GM15510 (cell line): ENCODE data around the gene SPTSSA.
A peak's percentile ranks its signal among the peaks of the same experiment; 100 is the strongest.

Experiments used
- POLR2A ChIP-seq: IDR thresholded peaks from 3 replicates; pipeline ENCODE4 v1.6.1; 2011; ENCODE audit warnings: borderline replicate concordance; ENCODE audit not compliant: insufficient read length; ENCODE audit errors: extremely low read depth

The SPTSSA gene

GRCh38 chr14:34462132-34462893 is at the start of gene SPTSSA:
Gene SPTSSA (minus strand): TSS chr14:34462240. CDS start chr14:34462207, 33 bp downstream.
- peak; percentile 98 for TF ChIP-seq POLR2A

- no peak for TF ChIP-seq POLR2A
These were observed 45.8 kb upstream of the SPTSSA start for GRCh38 chr14:34507884-34508283.

- no peak for TF ChIP-seq POLR2A
These were observed 45.4 kb upstream of the SPTSSA start for GRCh38 chr14:34507459-34507858.

GRCh38 chr14:34502545-34503225 is 40.6 kb upstream of the SPTSSA start:
- TF ChIP-seq POLR2A, result no peak

GRCh38 chr14:34502001-34502400 is 40.0 kb upstream of the SPTSSA start:
- TF ChIP-seq POLR2A, result no peak

GRCh38 chr14:34501004-34501580 is 39.1 kb upstream of the SPTSSA start:
- TF ChIP-seq POLR2A, result no peak

GRCh38 chr14:34498684-34499412 is 36.8 kb upstream of the SPTSSA start:
- TF ChIP-seq POLR2A, result no peak

GRCh38 chr14:34496679-34497513 is 34.9 kb upstream of the SPTSSA start:
- no peak for TF ChIP-seq POLR2A

- TF ChIP-seq POLR2A, result no peak
These were observed 34.1 kb upstream of the SPTSSA start for GRCh38 chr14:34496007-34496678.

GRCh38 chr14:34489324-34489723 is 27.3 kb upstream of the SPTSSA start:
- no peak for TF ChIP-seq POLR2A

GRCh38 chr14:34488528-34488927 is 26.5 kb upstream of the SPTSSA start:
- no peak for TF ChIP-seq POLR2A

- TF ChIP-seq POLR2A, result no peak
These were observed 22.7 kb upstream of the SPTSSA start for GRCh38 chr14:34484726-34485125.

GRCh38 chr14:34482463-34482862 is 20.4 kb upstream of the SPTSSA start:
- no peak for TF ChIP-seq POLR2A

GRCh38 chr14:34479694-34480093 is 17.7 kb upstream of the SPTSSA start:
- no peak for TF ChIP-seq POLR2A
